GM15510 (cell line): ENCODE measurements around the gene PKP4.

Experiments used
- POLR2A ChIP-seq: IDR thresholded peaks from 3 replicates; pipeline ENCODE4 v1.6.1; 2011; ENCODE audit warnings: borderline replicate concordance; ENCODE audit not compliant: insufficient read length; ENCODE audit errors: extremely low read depth

PKP4 gene

DNA sequence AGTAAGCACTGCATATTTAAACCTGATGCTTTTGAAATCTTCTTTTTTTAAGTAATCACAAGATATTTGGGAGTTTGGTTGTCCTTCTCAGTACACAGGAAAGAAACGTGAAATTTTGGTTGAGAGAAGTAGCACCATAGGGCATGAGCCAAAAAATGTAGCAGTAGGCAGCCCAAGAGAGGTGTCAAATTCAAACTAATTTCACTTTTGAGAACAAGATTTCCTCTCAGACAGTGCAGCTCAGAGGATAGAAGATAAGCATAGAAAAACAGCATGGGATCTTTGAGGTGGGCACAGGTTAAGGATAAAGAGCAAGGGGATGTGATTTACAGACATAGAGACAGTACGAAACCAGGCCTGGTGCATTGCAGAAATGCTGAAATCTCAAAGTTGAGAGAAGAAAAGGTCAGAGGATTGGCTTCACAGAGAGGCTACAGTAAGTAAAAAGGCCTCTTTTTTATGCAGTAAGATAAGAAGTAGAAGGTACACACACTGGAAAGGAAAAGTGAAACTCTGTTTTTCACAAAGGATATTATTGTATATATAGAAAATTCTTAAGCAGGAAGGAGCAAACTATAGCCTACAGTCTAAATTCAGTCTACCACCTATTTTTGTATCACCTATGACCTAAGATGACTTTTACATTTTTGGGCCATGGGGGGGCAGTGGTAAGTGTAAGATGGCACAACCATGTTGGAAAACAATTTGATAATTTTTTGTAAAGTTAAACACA is 89.8 kb downstream of the PKP4 start:
- no peak for TF ChIP-seq POLR2A

DNA sequence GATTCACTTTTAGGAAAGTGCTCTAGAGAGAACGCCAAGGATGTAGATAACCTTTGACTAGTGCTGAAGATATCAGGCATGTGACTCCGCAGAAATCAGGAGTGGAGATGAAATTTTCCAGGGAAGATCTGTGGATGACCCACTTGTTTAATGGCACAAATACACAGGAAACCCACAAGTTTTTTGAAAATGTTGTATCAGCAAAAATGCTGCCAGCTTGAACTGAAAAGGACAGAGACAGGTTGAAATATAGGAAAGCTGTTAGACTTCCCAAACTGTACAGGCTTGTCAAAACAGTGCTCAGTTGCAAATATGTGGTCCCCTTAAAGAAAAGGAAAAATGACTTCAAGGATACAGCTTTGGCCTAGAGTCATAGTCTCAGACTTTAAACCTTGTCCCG is 96.5 kb downstream of the PKP4 start:
- no peak for TF ChIP-seq POLR2A

DNA sequence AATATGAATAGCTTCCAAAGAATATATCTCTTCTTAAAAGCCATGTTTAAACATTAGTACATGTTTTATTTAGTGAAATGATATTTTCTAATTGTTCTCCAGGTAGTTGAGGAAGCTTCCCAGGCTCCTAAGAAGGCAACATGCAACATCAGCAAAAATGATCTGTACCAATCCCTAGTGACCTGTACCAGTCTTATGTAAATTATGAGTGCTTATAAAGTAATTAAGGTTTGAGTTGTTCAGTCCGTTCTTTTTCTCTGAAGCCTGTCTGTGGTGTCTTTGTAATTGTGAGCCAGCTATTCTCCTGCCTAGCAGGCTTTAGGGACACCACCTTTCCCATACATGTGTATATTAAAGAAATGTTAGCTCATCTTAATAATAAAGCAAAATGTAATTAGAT is 98.2 kb downstream of the PKP4 start:
- TF ChIP-seq POLR2A, result no peak

- TF ChIP-seq POLR2A, result no peak
Measured at GRCh38 chr2:158556124-158556523, 99.4 kb downstream of the PKP4 start.

GRCh38 chr2:158557752-158558151 is 101.0 kb downstream of the PKP4 start:
- TF ChIP-seq POLR2A, result no peak

DNA sequence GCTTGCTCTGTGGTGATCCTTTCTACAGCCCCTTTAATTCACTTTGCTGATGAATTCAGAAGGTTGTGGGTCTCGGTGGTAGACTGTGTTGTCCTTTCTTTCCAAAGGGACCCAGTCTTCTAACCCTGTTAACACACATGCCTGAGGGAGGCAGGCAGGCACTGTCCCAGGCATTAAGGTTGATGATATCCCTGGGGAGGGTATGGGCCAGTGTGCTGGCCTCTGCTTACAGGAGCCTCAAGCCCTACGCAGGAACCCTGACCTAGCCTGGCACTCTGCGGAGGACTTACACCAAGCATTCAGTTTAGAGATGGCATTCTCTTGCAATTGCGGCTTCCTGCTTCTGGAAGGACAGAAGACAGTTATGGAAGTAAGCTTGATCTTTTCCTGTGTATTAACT is 102.5 kb downstream of the PKP4 start:
- no peak for TF ChIP-seq POLR2A

DNA sequence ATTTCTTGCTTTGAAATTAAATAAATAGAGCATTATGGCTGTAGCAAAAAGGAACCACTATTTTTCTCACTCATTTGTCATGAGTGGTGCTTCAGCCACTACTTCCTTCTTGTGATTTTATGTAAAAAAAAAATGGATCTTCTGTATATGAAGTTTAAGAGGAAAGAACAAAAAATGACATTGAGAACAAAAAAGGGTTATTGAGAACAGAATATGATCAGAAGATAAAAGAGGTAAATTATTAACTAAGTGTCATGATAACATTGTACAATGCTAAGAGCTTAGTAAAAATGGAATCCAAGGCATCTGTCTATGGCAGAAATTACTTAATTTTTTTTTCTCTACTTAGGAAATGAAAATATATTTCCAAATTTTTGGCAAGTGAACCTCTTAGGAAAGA is 103.5 kb downstream of the PKP4 start:
- no peak for TF ChIP-seq POLR2A

DNA sequence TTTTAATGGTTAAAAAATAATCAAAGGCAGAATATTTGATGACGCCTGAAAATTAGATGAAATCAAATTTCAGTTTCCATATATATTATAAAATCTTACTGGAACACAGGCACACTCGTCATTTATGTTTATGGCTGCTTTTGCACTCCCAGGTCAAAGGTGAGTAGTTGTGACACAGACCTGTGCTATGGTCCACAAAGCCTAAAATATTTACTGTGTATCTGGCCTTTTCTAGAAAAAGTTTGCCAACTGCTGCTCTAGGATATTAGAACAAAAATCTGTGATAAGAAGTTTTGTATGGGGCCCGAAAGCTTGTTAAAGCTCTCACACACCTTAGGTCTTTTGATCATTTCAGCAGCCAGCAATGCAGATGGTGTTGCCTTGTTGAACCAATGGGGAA is 104.3 kb downstream of the PKP4 start:
- TF ChIP-seq POLR2A, result no peak

GRCh38 chr2:158567208-158567607 is 110.5 kb downstream of the PKP4 start:
- TF ChIP-seq POLR2A, result no peak

DNA sequence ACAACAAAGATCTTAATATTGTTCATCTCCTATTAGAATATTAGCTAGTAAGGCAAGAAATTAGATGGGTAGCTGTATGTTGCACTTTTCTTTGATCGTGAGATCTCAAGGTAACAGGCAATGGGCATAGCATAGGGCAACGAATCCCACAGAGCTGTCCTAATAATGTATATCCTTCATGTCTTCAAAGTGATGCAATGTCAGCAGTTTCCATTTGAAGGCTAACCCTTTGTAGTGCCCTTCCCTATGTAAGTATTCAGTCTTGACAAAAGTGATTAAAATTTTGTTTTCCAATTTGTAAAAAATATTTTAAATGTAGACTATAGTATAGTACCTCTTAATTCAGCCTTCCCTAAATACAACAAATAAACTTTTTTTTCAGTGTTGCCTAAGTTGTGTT is 112.5 kb downstream of the PKP4 start:
- TF ChIP-seq POLR2A, result no peak

DNA sequence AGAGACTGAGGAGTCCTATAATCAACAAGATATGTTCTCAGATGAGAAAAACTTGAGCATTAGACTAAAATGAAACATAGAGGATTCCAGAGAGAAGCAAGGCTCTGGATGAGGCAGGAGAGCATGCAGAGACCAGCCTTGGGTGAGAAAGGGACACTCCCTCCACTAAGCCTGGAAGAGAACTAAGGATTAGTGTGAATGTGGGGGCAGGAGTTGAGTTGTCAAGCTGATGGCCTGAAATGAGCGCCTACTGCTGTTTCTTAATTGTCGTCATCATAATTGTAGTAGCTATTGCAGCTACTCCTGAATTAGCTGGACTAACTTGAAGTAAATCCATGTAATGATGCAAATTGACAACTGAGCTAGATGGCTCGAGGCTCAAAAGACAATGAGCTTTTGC is 114.1 kb downstream of the PKP4 start:
- TF ChIP-seq POLR2A, result no peak

DNA sequence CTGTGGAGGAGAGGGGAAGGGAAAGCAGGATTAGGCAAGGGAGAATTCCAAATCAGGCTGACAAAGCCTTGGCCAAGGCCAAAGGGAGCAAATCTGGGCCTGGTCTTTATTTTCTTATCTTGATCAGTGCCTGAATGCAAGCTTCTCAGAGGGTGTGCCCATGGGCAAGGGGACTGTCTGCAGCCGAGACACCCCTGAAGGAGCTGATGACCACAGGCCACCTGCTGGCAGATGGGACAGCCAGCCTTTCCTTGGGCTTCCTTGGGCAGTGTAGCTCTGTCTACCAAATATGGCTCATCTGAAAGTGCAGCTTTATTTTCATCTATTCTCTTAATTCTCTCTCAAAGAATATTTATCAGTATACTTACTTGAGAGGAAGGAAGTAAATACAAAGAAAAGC is 117.0 kb downstream of the PKP4 start:
- no peak for TF ChIP-seq POLR2A

DNA sequence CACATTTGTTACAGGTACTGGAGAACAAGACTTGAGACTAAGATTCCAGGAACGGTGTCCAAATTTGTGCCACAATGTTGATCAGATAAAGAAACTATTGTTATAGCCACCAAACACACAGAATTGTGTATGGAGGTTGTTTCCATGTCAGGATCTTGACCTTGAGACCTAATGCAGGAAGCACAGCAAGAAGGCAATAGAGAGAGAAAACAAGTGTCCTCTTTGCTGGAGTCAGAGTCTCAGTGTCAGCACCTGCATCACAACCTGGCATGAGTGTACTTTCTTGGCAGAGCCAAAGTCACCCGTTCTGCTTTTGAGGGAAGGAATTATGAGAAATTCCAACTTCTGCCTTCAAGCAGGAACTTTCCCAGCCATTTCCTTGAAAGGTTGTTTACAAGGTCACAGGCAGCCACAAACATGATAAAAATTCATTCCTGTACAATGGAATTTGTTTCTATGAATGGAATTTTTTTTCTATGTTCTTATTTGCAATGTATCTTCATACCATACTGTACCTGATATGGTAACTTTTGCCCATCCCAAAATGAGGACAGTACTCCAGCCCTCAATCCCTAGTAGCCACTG is 118.4 kb downstream of the PKP4 start:
- TF ChIP-seq POLR2A, result no peak

DNA sequence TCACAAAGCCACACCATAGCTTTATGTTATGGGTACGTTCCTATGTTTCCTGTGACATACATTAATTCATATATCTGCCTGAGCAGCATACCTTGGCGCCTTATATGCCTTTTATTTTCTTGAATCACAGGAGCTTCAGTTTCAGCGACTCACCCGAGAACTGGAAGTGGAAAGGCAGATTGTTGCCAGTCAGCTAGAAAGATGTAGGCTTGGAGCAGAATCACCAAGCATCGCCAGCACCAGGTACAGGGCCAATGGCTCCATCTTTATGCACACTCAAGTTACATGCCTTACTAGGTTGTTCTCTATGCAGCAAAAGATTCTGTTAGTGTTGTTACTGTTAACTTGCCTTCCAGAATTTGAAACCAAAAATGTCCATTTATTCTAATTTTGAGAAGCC is 120.4 kb downstream of the PKP4 start:
- TF ChIP-seq POLR2A, result no peak

GRCh38 chr2:158578703-158579330 is 122.1 kb downstream of the PKP4 start:
- no peak for TF ChIP-seq POLR2A

- no peak for TF ChIP-seq POLR2A
Measured at GRCh38 chr2:158579928-158580327, 123.2 kb downstream of the PKP4 start.
